OCI-LY3 (cell line): Measurements from ENCODE around the gene EIF5A.

Experiments used
- CTCF ChIP-seq: fragments of 200-600, 300-600 bp; sonication (generic); IDR thresholded peaks from 2 replicates; pipeline ENCODE4 v1.5.1; 2014; ENCODE audit warnings: antibody characterized with exemption, low read length, low read depth
- EZH2phosphoT487 ChIP-seq: fragments of 200-600 bp; shearing (Covaris generic); IDR thresholded peaks from 2 replicates; pipeline ENCODE4 v1.6.1; 2018; ENCODE audit warnings: antibody characterized with exemption, mixed run types, low read depth

GRCh38 chr17:7328840-7329373 is 21.5 kb downstream of the EIF5A start, which contains the start of gene NEURL4:
- TF ChIP-seq CTCF (no peak), EZH2phosphoT487 (no peak)
